GM11168 (cell line): ENCODE results near the gene CARNS1.

Source experiments
- in situ Hi-C: fragments of 300-500 bp; cut with MboI; formaldehyde crosslinking; loops from one replicate; pipeline ENCODE4 v1.12.0; 2022; ENCODE audit warnings: low sequenced_read_pairs; ENCODE audit not compliant: unreplicated experiment

Gene CARNS1, protein sequence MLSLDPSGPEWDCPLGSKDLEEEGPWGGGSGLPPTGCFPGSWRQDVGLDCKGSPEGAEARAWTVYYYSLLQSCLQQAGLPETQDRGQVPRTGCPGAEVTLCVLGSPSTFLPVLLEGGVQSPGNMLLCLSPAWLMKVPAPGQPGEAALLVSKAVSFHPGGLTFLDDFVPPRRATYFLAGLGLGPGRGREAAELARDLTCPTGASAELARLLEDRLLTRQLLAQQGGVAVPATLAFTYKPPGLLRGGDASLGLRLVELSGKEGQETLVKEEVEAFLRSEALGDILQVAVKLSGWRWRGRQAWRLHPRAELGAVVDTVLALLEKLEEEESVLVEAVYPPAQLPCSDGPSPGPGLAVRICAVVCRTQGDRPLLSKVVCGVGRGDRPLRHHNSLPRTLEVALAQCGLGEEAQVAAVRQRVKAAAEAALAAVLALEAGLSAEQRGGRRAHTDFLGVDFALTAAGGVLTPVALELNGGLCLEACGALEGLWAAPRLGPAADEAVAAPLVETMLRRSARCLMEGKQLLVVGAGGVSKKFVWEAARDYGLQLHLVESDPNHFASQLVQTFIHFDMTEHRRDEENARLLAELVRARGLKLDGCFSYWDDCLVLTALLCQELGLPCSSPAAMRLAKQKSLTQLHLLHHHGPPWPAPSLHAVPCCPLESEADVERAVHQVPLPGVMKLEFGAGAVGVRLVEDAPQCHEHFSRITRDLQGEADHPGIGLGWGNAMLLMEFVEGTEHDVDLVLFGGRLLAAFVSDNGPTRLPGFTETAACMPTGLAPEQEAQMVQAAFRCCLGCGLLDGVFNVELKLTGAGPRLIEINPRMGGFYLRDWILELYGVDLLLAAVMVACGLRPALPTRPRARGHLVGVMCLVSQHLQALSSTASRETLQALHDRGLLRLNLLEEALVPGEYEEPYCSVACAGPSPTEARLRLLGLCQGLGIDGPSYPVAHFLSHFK

DNA sequence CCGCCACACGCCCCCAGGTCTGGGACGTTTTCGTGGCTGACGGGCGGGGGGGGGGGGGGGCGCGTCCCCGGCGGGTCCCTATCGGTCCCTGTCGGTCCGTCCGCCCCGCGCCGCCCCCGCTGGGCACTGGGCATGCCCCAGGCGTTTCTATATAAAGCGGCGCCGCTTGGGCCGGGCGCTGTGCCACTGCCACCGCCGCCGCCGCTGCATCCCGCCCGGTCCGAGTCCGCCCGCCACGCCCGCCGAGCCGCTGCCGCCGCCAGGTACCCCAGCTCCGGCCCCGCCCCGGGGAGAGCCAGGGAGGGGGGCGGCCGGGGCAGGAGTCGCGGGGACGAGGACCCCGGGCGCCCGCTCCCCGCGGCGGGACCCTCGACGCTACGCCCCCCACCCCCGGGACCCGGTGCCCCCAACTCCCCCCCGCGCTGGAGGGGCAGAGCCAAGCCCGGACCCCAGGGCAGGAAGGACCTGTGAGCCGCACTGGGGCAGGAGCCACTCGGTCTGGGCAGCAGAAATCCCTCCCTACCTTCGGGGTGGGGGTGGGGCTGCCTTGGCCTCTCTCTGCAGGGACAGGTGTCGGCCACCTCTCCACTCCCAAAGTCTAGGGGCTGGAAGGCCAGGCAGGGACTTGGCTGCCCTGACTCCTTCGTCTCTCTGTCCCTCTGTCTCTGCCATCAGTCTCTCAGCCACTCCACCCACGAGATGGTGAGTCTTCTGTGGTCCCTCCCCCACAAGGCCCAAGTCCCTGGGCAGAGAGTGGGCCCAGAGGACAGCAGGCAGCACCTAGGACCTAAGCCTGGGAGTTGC is at the start of gene CARNS1:
Gene CARNS1 (plus strand): TSS at position 178 of the 804 bp plus-strand sequence. CDS start 522 bp downstream, at position 700.
- in situ Hi-C loops = no loop called here

- in situ Hi-C loops = no loop called here
Observed at GRCh38 chr11:67365736-67366444, 49.6 kb upstream of the CARNS1 start.

- in situ Hi-C loops = no loop called here
Observed at GRCh38 chr11:67366546-67366945, 48.9 kb upstream of the CARNS1 start.

DNA sequence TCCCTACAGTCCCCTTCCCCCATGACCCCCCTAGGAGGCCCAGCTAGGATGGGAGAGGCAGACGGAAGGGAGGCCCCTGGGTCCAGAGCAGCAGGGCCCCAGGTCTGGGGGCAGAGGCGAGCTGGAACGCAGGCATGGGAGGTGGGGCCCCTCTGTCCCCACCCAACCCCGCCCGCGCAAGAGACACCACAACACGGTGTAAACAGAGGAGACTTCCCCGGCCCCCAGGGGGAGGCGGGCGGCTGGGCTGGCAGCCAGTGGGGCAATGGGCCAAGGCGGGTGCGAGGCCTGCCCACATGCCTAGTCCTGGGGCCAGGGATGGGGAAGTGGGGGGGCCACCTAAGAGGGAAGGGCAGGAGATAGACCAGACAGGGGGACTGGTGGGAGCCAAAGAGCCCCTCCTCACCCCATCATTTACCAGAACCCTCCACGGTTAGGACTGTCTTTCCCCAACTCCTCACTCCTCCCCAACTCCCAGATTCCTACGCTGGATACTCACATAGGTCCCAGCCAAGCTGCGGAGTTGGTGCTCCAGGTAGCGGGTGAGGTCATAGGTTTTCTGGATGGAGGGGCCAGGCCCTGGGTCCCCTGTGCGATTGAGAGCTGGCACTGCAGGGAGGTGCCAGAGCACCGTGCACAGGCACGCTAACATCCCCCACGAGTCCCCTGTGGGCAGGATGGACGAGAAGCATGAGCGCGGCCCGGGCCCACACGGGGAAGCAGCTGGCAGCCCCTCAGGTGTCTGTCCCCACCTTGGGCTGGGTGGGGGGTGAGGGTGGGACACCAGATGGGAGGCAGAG is 48.3 kb upstream of the CARNS1 start:
- in situ Hi-C loops = no loop called here

DNA sequence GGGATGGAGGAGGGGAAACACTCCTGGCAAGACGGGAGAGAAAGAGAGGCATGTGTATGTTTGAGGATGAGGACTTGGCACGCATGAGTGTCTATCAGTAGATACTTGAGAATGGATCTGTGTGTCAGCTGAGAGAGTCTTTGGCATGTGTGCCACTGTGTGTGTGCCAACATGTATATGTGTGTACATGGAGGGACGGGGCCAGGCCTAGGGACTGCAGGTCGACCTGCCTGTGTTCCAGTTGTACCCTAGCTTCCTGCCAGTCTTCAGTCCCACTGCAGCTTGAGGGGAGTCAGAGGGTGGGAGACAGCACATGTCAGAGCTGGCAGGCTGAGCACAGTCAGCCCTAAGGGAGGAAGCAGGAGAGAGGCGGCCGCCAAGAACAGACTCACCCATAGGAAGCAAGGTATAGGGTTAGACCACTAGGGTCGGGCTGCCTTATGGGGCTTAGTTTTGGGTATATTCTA is 47.7 kb upstream of the CARNS1 start:
- in situ Hi-C loops = no loop called here

GRCh38 chr11:67368621-67369020 is 46.9 kb upstream of the CARNS1 start:
- in situ Hi-C loops = no loop called here

GRCh38 chr11:67369275-67369674 is 46.2 kb upstream of the CARNS1 start:
- in situ Hi-C loops = no loop called here

DNA sequence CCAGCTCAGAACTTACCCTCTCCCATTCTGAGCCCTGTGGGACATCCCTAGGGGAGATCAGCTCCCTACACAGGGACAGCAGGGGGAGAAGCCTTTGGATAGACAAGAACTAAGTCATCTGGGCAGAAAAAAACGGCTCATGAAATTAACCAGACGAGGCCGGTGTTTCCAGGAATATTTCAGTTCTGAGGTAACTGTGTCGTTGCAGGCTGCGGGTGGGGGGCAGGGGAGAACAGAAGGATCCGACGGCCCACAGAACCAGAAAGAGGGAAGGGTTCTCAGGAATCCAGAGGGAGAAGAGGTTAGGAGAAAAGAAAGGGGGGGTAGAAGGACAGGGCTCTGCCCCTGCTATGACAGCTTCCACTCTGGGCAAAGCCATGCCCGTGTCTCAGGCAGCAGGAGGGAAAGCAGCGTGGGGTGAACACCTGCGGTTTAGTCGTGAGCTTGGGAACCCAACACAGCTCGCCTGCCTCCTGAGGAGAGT is 45.6 kb upstream of the CARNS1 start:
- in situ Hi-C loops = no loop called here

GRCh38 chr11:67370351-67371076 is 45.0 kb upstream of the CARNS1 start:
- in situ Hi-C loops = no loop called here

DNA sequence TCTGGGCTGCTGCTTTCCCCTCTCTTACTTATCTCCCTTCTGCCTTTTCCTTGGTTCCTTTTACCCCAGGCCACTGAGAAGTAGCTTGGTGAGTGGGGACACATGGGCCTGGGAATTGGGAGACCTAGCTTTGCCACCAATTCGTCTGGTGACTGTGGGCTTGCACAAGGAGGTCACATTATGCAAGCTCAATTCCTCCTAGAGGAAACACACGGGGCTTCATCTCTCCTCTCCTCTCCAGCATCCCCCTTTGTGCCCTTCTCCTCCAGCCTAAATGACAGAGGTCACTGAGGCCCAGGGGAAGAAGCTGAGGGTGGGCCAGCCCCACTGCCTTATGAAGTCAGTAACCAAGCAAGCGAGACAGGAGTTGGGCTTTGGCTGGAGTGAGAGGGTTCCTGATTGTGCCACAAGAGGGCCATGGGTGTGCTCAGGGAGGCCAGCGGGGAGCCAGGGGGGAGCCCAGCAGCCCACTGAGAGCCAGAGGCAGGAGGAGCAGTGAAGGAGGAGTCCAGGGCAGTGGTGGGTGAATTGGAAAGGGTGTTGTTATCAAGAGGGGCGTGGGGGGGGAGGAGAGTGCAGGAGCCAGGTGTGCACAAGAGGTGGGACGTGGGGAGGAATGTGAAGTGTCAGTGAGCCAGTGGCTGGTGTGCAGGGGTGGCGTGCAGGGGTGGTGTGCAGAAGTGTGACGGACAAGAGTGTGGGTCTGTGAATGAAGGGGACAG is 44.1 kb upstream of the CARNS1 start:
- in situ Hi-C loops = no loop called here

DNA sequence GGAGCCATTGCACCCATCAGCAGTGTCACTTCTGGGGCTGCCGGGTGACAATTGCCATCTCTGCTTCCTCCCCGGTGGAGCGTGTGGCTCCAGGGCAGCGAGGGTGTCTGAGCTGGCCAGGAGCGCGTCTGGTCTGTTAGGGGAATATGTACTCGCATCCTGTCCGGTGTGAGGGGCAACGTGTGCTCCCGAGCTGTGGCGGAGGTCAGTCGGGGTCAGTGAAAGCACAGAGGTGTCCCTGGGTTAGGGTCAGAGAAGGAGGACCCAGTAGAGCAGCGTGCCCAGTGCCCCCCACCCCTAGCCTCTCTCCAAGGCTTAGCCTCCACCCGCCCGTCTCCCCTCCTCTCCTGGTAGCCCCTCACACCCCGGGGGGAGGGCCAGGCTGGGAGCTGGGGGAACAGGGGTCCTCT is 43.6 kb upstream of the CARNS1 start:
- in situ Hi-C loops = no loop called here

DNA sequence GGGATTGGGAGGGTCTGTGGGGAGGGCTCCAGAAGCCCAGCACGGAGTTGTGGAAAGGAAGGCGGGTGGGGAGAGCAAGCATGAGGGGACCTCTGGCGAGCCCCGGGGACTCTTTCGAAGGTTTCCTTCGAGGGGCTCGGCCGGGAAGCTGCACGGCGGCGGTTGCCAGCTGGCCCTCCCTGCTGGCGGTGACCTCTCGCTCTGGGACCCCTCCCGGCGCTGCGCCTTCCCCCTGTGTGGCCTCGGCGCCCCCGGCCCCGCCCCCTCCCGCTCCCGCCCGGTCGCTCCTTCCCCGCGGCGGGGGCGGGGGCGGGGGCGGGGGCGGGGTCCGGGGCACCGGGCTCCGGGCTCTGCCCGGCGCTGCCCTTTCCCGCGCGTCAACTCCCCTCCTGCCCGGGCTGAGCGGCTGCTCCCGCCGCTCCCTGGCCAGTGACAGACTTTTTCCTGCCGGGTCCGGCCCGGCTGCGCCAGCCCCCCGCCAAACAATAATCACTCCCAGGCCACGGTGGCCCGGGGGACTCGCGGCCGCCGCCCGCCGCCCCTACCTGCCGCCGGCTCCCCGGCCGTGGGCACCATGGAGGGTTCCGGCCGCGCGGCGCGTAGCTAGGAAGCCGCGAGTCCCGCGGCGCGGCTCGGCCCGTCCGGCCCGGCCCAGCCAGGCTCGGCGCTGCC is 43.0 kb upstream of the CARNS1 start:
- in situ Hi-C loops = no loop called here

DNA sequence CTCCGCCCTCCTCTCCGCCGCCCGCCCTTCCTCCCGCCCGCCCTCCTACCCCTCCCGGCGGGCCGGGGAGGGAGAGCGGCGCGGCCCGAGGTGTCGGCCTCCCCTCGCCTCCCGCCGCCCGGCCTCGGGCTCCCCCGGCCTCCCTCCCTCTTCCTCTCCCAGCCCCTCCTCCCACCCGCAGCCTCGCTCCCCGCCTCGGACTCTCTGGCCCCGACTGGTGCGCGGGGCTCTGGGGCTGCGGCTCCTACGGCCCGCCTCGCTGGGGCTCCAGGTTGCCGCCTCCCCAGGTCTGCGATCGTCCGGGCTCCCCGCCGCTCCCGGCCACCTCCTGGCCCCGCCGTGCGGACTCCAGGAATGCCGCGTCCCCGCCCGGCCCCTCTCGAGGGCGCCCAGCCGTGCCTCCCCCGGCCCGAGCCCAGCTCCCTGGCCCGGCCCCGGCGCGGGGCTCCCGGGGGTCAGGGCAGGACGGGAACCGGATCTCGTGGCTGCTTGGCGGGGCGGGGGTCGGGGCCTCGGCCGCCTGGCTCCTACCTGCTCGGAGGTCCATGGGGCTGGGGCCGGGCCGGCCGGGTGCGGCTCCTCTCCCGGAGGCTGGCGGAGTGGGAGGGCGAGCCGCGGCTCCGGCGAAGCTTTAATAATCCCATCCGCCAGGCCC is 42.4 kb upstream of the CARNS1 start, which contains the start of gene CLCF1:
Gene CLCF1 (minus strand): TSS at position 606 of the 655 bp plus-strand sequence. CDS start 59 bp downstream, at position 547.
- in situ Hi-C loops = no loop called here

DNA sequence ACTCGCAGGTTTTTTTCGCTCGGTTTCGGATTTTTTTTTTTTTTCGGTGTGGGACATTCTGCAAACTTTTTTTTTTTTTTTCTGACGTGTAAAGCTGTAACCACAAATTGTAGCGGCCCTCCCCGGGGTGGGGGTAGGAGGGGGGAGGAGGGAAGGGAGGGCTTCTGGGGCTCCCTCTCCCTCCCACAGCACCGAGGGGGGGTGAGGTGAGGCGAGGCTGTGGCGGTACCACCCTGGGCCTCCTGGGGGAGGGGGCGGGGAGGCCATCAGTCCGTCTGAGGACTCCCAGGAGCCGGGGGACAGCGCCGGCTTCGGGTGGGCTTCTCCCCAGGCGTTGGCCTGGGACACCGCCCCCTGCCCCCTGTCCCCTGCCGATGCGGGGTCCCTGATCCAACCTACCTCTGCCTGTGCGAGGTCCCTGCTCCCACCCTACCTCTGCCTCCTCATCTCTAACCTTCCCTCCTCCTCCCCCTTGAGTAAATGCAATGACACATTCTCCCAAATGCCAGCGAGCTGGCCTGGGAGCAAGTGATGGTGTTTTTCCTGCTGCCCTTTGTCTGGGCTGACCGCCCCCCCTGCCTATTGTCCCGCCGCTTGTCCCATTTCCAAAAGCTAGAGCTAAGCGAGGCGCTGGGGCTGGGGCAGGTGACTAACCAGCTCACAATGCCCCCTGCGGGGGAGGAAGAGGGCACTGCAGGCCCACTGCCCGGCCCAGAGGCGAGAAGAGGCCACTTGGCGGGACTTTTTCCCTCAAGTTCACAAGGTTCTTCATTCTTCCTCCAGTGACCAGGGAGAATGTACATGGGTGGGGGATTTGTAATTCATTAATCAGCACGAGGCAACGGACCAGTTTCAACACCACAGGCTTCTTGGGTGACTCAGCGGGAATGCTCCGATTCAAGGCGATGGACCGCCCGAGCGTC is 41.6 kb upstream of the CARNS1 start:
- in situ Hi-C loops = no loop called here
